ENCODE measurements around the gene CX3CR1.
A peak's percentile ranks its signal among the peaks of the same experiment; 100 is the strongest.

The CX3CR1 gene

DNA sequence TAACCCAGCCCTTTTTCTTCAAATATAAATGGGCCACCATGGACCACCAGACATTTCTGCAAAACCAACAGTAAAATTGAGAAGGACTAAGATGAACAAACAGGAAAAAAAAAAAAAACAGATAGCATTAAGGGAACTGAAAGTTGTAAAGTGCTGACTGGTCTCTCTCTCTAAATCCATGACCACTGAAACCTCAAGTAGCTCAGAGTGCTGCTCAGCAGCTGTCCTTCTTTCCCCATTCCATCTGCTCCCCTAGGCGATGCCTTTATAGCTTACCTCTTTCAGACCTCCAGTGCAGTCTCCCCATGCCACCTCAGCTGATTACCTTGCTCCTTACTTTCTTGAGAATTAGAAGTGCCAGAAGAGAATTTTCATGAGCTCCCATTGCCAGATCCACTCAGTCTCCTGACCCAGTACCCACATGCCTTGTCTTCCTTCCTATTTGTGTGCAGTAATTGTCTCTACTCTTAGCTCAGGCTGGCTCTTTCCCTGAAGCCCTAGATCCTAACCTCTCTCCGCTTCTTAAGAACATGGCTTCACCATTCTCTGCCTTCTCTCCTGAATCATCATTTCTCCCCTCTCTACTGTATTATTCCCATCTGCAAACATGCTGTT is 63.6 kb downstream of the CX3CR1 start:
- H3K36me3 Mint-ChIP-seq (ENCODE audit: low read depth), result no peaks in the 10 kb centered on the region
- H3K4me3 Mint-ChIP-seq, result no peak overlapping the region
- H3K9me3 Mint-ChIP-seq, result no peaks in the 10 kb centered on the region
- H3K27ac Mint-ChIP-seq, result no peak overlapping the region
- peaks cover 39% of the 10 kb centered on the region for H3K4me1 Mint-ChIP-seq
- no peak for DNase-seq
- TF ChIP-seq, protein P1, sequence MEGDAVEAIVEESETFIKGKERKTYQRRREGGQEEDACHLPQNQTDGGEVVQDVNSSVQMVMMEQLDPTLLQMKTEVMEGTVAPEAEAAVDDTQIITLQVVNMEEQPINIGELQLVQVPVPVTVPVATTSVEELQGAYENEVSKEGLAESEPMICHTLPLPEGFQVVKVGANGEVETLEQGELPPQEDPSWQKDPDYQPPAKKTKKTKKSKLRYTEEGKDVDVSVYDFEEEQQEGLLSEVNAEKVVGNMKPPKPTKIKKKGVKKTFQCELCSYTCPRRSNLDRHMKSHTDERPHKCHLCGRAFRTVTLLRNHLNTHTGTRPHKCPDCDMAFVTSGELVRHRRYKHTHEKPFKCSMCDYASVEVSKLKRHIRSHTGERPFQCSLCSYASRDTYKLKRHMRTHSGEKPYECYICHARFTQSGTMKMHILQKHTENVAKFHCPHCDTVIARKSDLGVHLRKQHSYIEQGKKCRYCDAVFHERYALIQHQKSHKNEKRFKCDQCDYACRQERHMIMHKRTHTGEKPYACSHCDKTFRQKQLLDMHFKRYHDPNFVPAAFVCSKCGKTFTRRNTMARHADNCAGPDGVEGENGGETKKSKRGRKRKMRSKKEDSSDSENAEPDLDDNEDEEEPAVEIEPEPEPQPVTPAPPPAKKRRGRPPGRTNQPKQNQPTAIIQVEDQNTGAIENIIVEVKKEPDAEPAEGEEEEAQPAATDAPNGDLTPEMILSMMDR (IDR thresholded peaks at IDR 0.05), result no peak
- peaks cover 5% of the 10 kb centered on the region for H3K27me3 Mint-ChIP-seq (ENCODE audit: low read depth, poor library complexity)

DNA sequence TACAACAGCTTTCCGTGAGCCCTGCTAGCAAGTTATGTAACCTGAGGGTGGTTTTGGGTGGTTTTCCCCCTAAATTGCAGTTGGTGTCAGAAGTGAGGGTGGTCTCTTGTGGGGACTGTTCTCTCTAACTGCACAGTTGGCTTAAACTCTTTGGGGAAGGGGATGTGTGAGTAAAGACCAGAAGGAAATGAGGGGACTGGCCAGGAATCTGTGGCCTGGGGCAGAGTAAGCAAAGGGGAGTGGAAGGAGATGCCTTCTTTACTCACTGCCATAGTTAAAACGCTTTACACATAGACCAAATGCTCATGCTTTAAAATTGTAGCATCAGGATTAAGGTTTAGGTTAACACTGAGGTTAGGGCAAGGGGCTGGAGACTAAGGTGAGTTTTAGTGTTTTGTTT is 66.2 kb downstream of the CX3CR1 start:
- TF ChIP-seq, protein P1 (IDR thresholded peaks at IDR 0.05), result no peak
- Mint-ChIP-seq H3K27ac (peak overlapping the region; percentile 80), H3K36me3 (ENCODE audit: low read depth) (peaks cover 6% of the 10 kb centered on the region), H3K9me3 (peaks cover 16% of the 10 kb centered on the region), H3K27me3 (ENCODE audit: low read depth, poor library complexity) (peaks cover 5% of the 10 kb centered on the region), H3K4me1 (peaks cover 41% of the 10 kb centered on the region), H3K4me3 (no peak overlapping the region)
- DNase-seq, result no peak

Data from nephron progenitor cell (in vitro differentiated cells).